HG03571 (cell line): ENCODE measurements around the gene ANKRD36C.
A peak's percentile ranks its signal among the peaks of the same experiment; 100 is the strongest.
"Not testable (repeated sequence)": the region's sequence is repeated elsewhere in the genome, so short reads cannot be mapped to it uniquely, and the experiment has no call there.

Experiments
- ATAC-seq: cut with Tn5 transposase; IDR thresholded peaks from one replicate; pipeline ENCODE4 v1.9.1; 2021; ENCODE audit not compliant: unreplicated experiment

The ANKRD36C gene

DNA sequence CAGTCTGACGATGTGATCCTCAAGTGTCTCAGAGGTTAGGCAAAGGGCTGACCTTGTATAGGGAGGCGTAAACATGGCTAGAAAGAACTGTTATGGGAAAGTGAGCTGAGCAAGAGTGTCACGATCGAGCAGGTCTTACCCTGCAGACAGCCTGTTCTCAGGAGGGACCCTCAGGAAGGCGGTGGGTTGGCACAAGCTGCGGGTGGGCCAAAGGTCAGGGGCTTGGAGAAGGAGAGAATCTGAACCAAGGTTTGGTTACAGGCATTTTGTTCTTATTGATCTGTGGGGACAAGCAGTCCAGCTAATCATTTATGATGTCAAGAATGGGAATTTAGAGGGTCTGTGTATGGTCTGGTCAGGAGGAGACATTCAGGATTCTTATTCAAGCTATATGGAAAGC, 16.4 kb upstream of the ANKRD36C start:
- ATAC-seq = not testable (repeated sequence)

DNA sequence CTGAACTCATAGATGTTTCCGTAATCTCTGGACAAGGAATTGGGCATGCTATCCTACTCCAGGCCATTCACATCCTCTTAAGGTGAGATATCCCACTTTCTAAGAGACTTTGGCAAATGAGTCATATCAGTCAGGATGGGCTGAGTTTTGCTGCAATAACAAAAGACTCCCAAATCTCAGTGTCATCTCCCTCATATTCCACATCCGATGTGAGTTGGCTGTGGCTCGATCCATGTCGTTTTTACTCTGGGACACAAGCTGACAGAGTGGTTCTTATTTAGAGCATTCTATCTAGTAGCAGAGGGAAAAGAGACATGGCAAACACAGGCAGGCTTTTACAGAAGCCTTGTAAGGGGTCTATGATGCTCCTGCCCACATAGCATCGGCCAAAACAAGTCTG, 14.6 kb upstream of the ANKRD36C start:
- ATAC-seq = not testable (repeated sequence)

DNA sequence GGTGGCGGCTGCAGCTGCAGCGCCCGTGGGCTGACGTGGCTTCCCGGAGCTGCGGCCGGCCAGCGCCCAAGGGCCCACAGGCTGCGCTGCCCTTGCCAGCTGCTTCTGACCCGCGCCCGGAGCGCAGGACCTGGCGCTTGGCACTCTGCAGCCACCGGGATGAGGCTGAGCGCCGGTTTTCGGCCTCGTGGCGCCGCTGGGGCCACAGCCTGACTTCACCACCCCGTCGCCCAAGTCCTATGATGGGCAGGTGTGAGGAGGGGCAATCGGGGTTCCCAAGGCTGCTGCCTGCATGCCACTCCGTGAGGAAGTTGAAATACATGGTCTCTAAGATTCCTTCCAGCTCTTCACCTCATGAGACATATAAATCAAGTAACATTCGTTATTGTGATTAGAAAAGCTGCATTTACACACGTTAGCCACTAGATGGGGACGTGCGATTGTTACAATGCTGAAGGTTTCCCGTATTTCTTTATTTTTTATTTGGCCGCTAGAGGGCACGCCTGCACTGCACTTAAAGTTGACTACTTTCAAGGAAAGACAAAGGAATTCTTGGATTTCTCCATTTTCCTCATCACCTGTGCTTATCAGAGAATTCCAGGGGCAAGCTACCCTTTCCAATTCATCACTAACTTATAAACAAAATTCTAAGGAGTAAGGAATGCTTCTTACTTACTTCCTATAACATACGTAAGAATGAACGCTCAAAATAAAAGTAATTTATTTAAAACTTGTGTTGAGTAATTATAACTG, 1.1 kb upstream of the ANKRD36C start:
- ATAC-seq = not testable (repeated sequence)

DNA sequence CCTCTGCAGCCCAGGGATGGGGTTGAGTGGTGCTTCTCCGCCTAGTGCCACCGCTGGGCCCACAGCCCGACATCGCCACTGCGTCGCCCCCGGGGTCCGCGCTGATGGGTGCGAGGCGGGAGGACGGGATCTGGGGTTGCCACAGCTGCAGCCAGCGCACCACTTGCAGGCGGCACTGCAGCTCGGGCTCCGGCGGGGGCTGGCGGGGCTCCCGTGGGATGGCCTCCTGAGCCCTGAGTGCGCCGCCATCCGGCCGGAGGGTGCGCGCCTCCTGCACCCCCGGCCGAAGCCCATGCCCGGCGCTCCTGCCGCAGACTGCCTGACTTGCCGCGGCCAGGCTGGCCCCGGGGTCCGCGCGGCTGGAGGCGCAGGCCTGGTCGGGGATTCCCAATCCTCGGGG, 478 bp upstream of the ANKRD36C start:
- ATAC-seq = peak; percentile 44

DNA sequence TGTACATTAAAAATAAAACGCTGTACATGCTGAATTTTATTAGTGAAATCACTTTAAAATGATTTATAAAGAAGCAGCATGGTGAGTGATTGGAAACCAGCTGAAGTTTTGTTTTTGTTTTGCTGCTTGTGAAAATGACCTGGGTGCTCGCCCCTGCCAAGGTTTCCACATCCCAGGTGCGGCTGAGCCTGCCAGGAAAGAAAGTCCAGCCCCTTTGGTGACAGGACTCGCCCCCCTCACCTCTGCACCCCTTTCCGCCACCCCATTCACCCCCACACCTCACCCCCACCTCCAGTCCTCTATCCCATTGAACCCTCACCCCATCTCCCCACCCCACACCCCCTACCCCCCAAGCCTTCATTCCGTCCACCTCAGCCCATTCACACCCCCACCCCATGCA, 740 bp downstream of the ANKRD36C start:
- not testable (repeated sequence) for ATAC-seq

DNA sequence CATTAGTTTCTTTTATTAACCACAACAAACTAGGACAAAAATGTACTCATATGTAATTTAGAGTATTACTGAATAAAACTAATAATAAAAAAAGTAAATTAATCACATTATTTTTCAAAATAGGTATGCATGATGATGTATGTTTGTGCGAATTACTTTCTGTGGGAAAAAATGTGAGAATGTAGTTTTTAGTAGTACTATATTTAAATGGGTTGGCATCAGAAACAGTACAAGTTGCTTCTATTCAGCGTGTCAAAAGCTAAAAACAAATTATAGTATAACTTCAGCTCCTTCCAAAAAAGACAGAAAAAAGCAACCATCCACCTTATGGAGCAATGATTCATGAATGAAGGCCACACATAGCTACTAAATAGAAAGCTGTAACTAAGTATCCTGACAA, 40.0 kb downstream of the ANKRD36C start:
- ATAC-seq = not testable (repeated sequence)

DNA sequence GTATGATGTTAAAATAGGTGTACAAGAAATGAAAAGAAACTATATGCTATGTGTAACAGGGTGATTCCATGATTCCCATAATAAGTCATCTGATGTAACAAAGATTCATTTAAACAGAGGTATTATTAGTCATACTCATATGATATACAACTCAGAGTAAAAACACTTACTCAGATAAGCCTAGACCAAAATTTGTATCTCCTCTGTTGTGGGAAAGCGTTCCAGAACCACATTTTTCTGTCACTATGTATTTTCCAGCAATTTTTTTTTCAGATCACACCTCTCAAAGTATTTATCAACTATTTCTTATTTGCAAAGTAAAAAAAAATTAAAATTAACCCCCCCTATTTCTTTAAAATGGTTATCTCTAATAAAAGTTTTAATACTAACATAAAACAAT, 43.6 kb downstream of the ANKRD36C start:
- ATAC-seq = not testable (repeated sequence)

DNA sequence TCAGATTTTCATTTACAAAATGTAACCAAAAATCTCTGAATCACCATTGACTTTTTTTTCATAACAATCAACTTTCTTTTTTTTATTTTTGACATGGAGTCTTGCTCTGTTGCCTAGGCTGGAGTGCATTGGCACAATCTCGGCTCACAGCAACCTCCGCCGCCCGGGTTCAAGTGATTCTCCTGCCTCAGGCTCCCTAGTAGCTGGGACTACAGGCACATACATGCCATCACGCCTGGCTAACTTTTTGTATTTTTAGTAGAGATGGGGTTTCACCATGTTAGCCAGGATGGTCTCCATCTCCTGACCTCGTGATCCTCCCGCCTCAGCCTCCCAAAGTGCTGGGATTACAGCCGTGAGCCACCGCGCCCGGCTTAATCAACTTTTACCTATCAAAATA, 51.7 kb downstream of the ANKRD36C start:
- not testable (repeated sequence) for ATAC-seq

DNA sequence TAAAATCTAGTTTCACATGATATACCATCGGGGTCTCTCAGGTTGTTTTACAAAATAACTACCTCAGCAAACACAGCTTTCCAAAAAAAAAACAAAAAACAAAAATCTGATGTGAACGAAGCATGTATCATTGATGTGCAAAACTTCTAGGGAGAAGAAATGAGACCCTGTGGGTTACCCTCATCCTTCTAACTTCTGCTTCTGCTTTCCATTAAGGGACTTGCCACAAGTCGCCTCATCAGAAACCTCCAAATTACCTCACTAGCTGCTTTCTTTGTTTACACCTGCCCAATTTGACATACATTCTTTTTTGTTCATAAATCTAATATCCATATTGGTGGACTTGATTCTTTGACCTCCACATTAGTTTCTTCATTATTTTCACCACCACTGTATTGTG, 60.9 kb downstream of the ANKRD36C start:
- ATAC-seq = not testable (repeated sequence)

DNA sequence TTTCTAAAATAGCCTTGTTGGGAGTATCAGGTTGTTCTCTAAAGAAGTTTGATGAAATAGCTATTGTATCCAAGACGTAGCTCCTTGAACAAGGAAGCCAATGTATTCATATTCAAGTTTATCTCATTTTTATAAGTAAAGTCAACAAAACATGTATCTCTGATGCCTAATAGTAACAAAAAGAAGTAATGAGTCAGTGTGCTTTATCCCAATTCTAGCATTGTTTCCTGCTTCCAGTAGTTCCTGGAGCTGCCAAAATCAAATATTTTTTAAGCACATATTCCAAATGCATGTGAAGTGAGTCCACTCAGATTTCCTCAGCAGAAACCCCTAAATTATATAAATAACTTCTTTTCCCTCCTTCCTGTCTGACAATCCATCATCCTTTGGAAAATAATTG, 74.6 kb downstream of the ANKRD36C start:
- ATAC-seq = not testable (repeated sequence)

DNA sequence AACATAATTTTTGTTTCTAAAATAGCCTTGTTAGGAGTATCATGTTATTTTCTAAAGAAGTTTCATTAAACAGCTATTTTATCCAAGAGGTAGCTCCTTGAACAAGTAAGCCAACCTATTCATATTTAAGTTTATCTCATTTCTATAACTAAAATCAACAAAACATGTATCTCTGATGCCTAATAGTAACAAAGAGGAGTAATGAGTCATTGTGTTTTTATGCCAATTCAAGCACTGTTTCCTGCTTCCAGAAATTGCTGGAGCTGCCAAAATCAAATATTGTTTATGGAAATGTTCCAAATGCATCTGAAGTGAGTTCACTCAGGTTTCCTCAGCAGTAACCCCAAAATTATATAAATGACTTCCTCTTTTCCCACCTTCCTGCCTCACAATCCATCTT, 76.5 kb downstream of the ANKRD36C start:
- ATAC-seq = not testable (repeated sequence)

DNA sequence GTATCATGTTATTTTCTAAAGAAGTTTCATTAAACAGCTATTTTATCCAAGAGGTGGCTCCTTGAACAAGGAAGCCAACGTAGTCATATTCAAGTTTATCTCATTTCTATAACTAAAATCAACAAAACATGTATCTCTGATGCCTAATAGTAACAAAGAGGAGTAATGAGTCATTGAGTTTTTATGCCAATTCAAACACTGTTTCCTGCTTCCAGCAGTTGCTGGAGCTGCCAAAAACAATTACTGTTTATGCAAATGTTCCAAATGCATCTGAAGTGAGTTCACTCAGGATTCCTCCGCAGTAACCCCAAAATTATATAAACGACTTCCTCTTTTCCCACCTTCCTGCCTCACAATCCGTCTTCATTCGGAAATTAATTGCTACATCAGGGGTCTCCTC, 80.2 kb downstream of the ANKRD36C start:
- not testable (repeated sequence) for ATAC-seq

DNA sequence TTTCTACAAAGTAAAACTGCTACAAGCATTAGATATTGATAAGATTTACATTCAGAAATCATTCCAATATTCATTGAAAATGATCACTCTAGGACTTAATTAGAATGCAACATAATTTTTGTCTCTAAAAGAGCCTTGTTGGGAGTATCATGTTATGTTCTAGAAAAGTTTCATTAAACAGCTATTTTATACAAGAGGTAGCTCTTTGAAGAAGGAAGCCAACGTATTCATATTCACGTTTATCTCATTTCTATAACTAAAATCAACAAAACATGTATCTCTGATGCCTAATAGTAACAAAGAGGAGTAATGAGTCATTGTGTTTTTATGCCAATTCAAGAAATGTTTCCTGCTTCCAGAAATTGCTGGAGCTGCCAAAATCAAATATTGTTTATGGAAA, 97.2 kb downstream of the ANKRD36C start:
- ATAC-seq = not testable (repeated sequence)

DNA sequence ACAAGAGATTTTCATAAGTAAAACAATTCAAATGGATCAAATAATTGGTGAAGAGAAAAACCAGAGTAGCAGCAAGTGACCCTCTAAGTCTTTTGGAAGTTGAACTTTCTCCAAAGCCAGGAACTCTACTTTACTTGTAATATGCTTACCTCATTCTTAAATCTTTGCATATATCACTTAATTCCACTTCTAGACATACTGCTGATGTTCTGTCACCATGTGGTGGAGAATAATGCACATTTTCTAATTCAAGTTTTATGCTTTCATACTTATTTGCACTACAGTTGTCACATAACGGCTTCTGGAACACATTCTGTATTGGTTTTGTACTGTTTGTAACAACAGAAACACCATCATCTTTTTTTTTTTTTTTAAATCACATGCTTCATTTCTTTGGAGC, 123.7 kb downstream of the ANKRD36C start:
- ATAC-seq = not testable (repeated sequence)

DNA sequence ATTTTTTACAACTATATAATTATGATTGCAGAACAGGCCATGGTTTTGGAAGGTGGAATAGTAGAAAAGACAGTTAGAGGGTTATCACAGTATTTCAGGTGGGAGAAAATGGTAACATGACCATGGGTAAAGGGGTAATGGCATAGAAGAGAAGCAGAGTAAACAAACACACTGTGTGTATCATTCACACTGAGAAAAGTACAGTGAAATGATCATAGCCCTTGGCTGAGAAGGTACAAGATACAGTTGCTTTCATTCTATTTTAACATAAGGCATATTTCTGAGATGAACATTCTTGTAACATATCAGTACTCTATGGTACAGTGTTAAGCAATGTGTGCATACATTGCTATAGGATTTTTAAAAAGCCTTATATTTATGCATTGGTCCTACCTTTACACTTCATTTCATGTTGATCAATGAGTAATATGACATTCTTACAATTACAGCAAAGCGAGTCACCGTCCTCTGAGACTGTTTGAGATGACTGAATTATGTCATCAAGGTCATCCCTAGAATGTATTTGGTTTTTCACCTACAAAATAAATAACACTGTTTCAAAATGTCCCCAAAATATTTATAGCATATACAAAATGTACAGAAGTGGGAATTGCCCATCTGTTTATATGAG, 124.5 kb downstream of the ANKRD36C start:
- ATAC-seq = not testable (repeated sequence)

DNA sequence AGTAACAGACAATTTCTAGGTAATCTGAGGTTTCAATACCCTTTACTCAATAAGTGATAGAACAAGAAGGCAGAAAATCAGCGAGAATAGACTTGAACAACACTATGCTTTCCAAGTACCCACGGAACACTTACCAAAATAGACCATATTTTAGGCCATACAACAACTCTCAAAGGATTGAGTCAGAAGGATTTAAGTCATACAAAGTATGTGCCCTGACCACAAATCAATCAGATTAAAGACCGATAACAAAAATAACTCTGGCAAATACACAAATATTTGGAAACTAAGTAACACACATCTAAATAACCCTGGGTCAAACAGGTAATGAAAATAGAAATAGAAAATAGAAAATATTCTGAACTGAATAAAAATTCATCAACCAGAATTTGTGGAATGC, 129.5 kb downstream of the ANKRD36C start:
- ATAC-seq = not testable (repeated sequence)

DNA sequence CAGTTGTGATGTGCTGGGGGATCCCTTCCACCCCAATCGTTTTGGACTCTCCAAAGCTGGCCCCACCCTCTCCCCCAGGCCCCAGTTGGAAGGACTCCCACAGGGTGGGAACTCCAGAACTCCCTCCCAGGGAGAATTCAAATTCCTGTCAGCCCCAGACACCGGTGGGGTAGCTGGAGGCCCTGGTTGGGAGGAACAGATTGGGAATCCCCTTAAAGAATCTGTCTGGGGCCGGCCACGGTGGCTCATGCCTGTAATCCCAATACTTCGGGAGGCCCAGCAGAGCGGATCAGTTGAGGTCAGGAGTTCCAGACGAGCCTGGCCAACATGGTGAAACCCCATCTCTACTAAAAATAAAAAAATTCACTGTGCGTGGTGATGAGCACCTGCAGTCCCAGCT, 155.5 kb downstream of the ANKRD36C start:
- ATAC-seq = no peak

DNA sequence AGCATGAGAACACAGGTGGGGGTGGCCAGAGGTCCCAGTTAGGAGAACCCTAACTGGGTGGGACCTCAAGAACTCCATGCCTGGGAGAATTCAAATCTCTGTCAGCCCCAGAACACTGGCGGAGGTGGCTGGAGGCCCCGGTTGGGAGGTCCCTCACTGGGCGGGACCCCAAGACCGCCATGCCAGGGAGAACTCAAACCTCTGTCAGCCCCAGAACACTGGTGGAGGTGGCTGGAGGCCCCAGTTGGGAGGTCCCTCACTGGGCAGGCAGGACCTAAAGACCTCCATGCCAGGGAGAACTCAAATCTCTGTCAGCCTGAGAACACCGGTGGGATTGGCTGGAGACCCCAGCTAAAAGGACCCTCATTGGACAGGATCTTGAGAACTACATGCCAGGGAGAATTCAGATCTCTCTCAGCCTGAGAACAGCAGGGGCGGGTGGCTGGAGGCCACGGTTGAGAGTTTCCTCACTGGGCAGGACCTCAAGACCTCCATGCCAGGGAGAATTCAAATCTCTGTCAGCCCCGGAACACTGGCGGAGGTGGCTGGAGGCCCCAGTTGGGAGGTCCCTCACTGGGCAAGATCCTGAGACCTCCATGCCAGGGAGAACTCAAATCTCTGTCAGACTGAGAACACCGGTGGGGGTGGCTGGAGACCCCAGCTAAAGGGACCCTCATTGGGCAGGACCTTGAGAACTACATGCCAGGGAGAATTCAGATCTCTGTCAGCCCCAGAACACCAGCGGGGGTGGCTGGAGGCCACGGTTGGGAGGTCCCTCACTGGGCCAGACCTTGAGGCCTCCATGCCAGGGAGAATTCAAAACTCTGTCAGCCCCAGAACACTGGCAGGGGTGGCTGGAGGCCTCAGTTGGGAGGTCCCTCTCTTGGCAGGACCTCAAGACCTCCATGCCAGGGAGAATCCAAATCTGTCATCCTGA, 157.3 kb downstream of the ANKRD36C start:
- ATAC-seq = not testable (repeated sequence)

DNA sequence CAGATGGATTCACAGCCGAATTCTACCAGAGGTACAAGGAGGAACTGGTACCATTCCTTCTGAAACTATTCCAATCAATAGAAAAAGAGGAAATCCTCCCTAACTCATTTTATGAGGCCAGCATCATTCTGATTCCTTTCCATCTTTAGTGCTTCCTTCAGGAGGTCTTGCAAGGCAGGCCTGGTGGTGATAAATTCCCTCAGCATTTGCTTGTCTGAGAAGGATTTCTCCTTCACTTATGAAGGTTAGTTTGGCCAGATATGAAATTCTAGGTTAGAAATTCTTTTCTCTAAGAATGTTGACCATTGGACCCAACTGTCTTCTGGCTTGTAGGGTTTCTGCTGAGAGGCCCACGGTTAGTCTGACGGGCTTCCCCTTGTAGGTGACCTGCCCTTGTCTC, 167.4 kb downstream of the ANKRD36C start:
- not testable (repeated sequence) for ATAC-seq

DNA sequence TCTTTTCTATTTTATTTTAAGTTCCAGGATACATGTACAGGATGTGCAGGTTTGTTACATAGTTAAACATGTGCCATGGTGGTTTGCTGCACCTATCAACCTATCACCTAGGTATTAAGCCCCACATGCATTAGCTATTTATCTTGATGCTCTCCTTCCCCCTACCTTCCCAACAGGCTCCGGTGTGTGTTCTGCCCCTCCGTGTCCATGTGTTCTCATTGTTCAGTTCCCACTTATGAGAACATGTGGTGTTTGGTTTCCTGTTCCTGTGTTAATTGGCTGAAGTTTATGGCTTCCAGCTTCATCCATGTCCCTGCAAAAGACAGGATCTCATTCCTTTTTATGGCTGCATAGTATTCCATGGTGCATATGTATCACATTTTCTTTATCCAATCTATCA, 174.1 kb downstream of the ANKRD36C start:
- not testable (repeated sequence) for ATAC-seq

DNA sequence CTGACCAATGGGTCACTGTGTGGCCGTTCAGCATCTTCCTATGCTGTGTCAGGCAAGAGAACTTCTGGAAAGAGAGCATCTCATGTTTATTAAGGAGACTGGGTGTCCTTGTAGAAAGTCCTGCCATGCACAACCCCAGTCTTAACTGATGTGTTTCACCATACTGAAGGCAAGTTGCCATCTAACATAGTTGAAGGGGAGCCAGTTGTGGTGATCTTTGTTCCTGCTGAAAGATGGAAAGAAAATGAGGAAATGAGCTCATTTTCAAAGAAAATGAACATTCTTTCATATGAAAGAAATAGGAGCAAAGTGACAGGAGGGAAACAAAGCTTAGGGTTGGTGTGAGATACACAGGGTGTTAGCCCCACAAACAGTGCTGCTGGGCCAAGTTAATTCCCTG, 178.3 kb downstream of the ANKRD36C start:
- ATAC-seq = not testable (repeated sequence)
